ENCODE measurements around the gene TTK.
"Not testable (repeated sequence)": the region's sequence is repeated elsewhere in the genome, so short reads cannot be mapped to it uniquely, and the experiment has no call there.

TTK gene

GRCh38 chr6:80022803-80023202, 18.4 kb downstream of the TTK start:
- no peak for DNase-seq

GRCh38 chr6:80028589-80028988, 24.1 kb downstream of the TTK start:
- no peak for DNase-seq

- no peak for DNase-seq
Measured at GRCh38 chr6:80029470-80029869, 25.0 kb downstream of the TTK start.

- not testable (repeated sequence) for DNase-seq
Measured at GRCh38 chr6:80048220-80048619, 43.8 kb downstream of the TTK start.

GRCh38 chr6:80060774-80061173, 56.3 kb downstream of the TTK start:
- no peak for DNase-seq

GRCh38 chr6:80068146-80068545, 63.7 kb downstream of the TTK start:
- DNase-seq: not testable (repeated sequence)

GRCh38 chr6:80070431-80070830, 66.0 kb downstream of the TTK start:
- DNase-seq: not testable (repeated sequence)

GRCh38 chr6:80077067-80077466, 72.6 kb downstream of the TTK start:
- no peak for DNase-seq

- no peak for DNase-seq
Measured at GRCh38 chr6:80088637-80089036, 84.2 kb downstream of the TTK start.

- no peak for DNase-seq
Measured at GRCh38 chr6:80091506-80091905, 87.1 kb downstream of the TTK start.
